HepG2 (cell line): ENCODE results near the gene ABCA2. TPM values are rescaled to one million over a fixed set of nuclear protein-coding genes. Genes with fewer than 3 reads are reported as not detected.

Experiments
- ADNP ChIP-seq: sonication (generic); formaldehyde crosslinking; IDR thresholded peaks from 2 replicates; pipeline ENCODE4 v1.4.0; 2020; ENCODE audit warnings: missing genetic modification reagents
- BATF2 ChIP-seq: sonication (generic); formaldehyde crosslinking; IDR thresholded peaks from 2 replicates; pipeline ENCODE4 v1.8.0; 2022; ENCODE audit warnings: mild to moderate bottlenecking, missing genetic modification reagents, moderate library complexity
- BCL6 ChIP-seq: IDR thresholded peaks from 2 replicates; pipeline ENCODE4 v1.6.1; 2016; ENCODE audit warnings: missing genetic modification reagents, missing compliant biosample characterization
- CEBPG ChIP-seq: IDR thresholded peaks from 2 replicates; pipeline ENCODE4 v1.6.1; 2016
- EEA1 ChIP-seq: sonication (generic); formaldehyde crosslinking; IDR thresholded peaks from 2 replicates; pipeline ENCODE4 v1.5.1; 2020; ENCODE audit warnings: mild to moderate bottlenecking, missing genetic modification reagents, borderline replicate concordance
- FOXA1 ChIP-seq, 2 experiments: fragments of 450-650 bp in 1 of 2; sonication (generic) in 1 of 2; formaldehyde crosslinking in 1 of 2; IDR thresholded peaks; 2 replicates each; pipeline versions ENCODE4 v1.4.0 to v1.6.1; 2016 to 2020; ENCODE audit warnings: missing genetic modification reagents in 1 of 2
- GFI1 ChIP-seq: sonication (generic); formaldehyde crosslinking; IDR thresholded peaks from 2 replicates; pipeline ENCODE4 v1.5.0; 2020; ENCODE audit warnings: missing genetic modification reagents, mild to moderate bottlenecking, borderline replicate concordance
- ISX ChIP-seq: sonication (generic); formaldehyde crosslinking; conservative IDR thresholded peaks from 2 replicates; pipeline ENCODE4 v1.5.0; 2020; ENCODE audit warnings: missing genetic modification reagents
- KAT8 ChIP-seq: IDR thresholded peaks from 2 replicates; pipeline ENCODE4 v1.6.1; 2016; ENCODE audit warnings: missing genetic modification reagents, missing compliant biosample characterization
- PATZ1 ChIP-seq: sonication (generic); formaldehyde crosslinking; IDR thresholded peaks from 2 replicates; pipeline ENCODE4 v1.4.0; 2020; ENCODE audit warnings: missing genetic modification reagents
- PBX3 ChIP-seq: sonication (generic); formaldehyde crosslinking; IDR thresholded peaks from 2 replicates; pipeline ENCODE4 v1.8.1; 2023; ENCODE audit warnings: missing genetic modification reagents, inconsistent platforms, borderline replicate concordance
- PTBP1 ChIP-seq: fragments of 200-400 bp; formaldehyde crosslinking; IDR thresholded peaks from 2 replicates; pipeline ENCODE4 v1.6.1; 2018; ENCODE audit warnings: low read length, low read depth; ENCODE audit not compliant: poor library complexity, severe bottlenecking
- RXRA ChIP-seq: sonication (generic); formaldehyde crosslinking; IDR thresholded peaks from 2 replicates; pipeline ENCODE4 v1.5.1; 2020; ENCODE audit warnings: missing genetic modification reagents
- TBP ChIP-seq: sonication (generic); formaldehyde crosslinking; IDR thresholded peaks from 2 replicates; pipeline ENCODE4 v1.5.0; 2020; ENCODE audit warnings: missing genetic modification reagents
- TEAD3 ChIP-seq: optimal IDR thresholded peaks from 2 replicates; pipeline ENCODE3; 2016; ENCODE audit warnings: borderline replicate concordance
- TRIM22 ChIP-seq: fragments of 450-650 bp; IDR thresholded peaks from 2 replicates; pipeline ENCODE4 v1.6.1; 2017
- TRIM24 ChIP-seq: sonication (generic); formaldehyde crosslinking; IDR thresholded peaks from 2 replicates; pipeline ENCODE4 v1.8.0; 2022; ENCODE audit warnings: mild to moderate bottlenecking, missing genetic modification reagents
- ZFP37 ChIP-seq: sonication (generic); formaldehyde crosslinking; IDR thresholded peaks from 2 replicates; pipeline ENCODE4 v1.4.0; 2020; ENCODE audit warnings: missing genetic modification reagents, borderline replicate concordance
- ZNF12 ChIP-seq: sonication (generic); formaldehyde crosslinking; IDR thresholded peaks from 2 replicates; pipeline ENCODE4 v1.5.0; 2020; ENCODE audit warnings: missing genetic modification reagents
- ZNF317 ChIP-seq: sonication (generic); formaldehyde crosslinking; IDR thresholded peaks from 2 replicates; pipeline ENCODE4 v1.5.0; 2020; ENCODE audit warnings: mild to moderate bottlenecking, missing genetic modification reagents
- ZNF576 ChIP-seq: sonication (generic); formaldehyde crosslinking; IDR thresholded peaks from 2 replicates; pipeline ENCODE4 v1.4.0; 2020; ENCODE audit warnings: mild to moderate bottlenecking, missing genetic modification reagents
- ZNF616 ChIP-seq: sonication (generic); formaldehyde crosslinking; IDR thresholded peaks from 2 replicates; pipeline ENCODE4 v1.5.0; 2020; ENCODE audit warnings: low read depth, mild to moderate bottlenecking, missing genetic modification reagents
- ZNF652 ChIP-seq: IDR thresholded peaks from 2 replicates; pipeline ENCODE4 v1.6.1; 2016; ENCODE audit warnings: low read depth, borderline replicate concordance
- ZNF772 ChIP-seq: sonication (generic); formaldehyde crosslinking; IDR thresholded peaks from 2 replicates; pipeline ENCODE4 v1.5.0; 2020; ENCODE audit warnings: mild to moderate bottlenecking, missing genetic modification reagents
- ZNF788 ChIP-seq: sonication (generic); formaldehyde crosslinking; IDR thresholded peaks from 2 replicates; pipeline ENCODE4 v1.5.0; 2020; ENCODE audit warnings: mild to moderate bottlenecking, missing genetic modification reagents, borderline replicate concordance
- ZSCAN21 ChIP-seq: sonication (generic); formaldehyde crosslinking; IDR thresholded peaks from 2 replicates; pipeline ENCODE4 v1.8.0; 2022; ENCODE audit warnings: mild to moderate bottlenecking, missing genetic modification reagents, moderate library complexity, borderline replicate concordance
- ZZZ3 ChIP-seq: sonication (generic); formaldehyde crosslinking; IDR thresholded peaks from 2 replicates; pipeline ENCODE4 v1.4.0; 2020; ENCODE audit warnings: missing genetic modification reagents, mild to moderate bottlenecking, borderline replicate concordance
- polyA plus RNA-seq, 8 experiments: library from polyadenylated mRNA; depleted of rRNA in 3 of 8; stranded (reverse) in 7 of 8; unstranded in 1 of 8; fragments of >200 nt; fragmentation: Illumina TruSeq in 4 of 8; extraction: Trizol in 4 of 8; gene quantifications; 2 replicates each; pipeline versions ENCODE4 v1.2.1 to v1.2.3, GENCODE V29; 2011 to 2016; ENCODE audit warnings: low read depth in 4 of 8, missing spikeins in 1 of 8, mixed read lengths in 1 of 8; ENCODE audit not compliant: insufficient read depth in 1 of 8
- total RNA-seq, 5 experiments: library from RNA; depleted of rRNA; stranded (reverse); fragments of >200 nt; fragmentation: Illumina TruSeq; extraction: Trizol; gene quantifications; 2 replicates each; pipeline ENCODE4 v1.2.3, GENCODE V29; 2016; ENCODE audit warnings: low read depth in 1 of 5

Gene ABCA2
- total and polyA plus RNA-seq, 2 of the 13 experiments (the other 11 are each of a cell fraction or from before 2014, with no cell fraction given), result 2.9 to 19.2 TPM

- no peak for TF ChIP-seq BCL6 (CRISPR knock-in tag)
- no peak for TF ChIP-seq BATF2
- no peak for TF ChIP-seq EEA1
- TF ChIP-seq ZNF652 (CRISPR knock-in tag), result no peak
- TF ChIP-seq ISX (CRISPR knock-in tag), result no peak
- TF ChIP-seq PTBP1, result no peak
- peak; percentile 35; the same call in 1 of the 2 replicates for TF ChIP-seq ZNF12
- TF ChIP-seq RXRA (CRISPR knock-in tag), result peak; percentile 11; the same call in 1 of the 2 replicates
- no peak for TF ChIP-seq ZZZ3 (CRISPR knock-in tag)
- no peak for TF ChIP-seq TEAD3 (CRISPR knock-in tag)
- TF ChIP-seq ZNF616 (CRISPR knock-in tag), result no peak
- TF ChIP-seq ZNF317 (CRISPR knock-in tag), result no peak
- peak; percentile 56; the same call in 1 of the 2 replicates for TF ChIP-seq TRIM24 (CRISPR knock-in tag)
- TF ChIP-seq CEBPG, result peak; percentile 49
- TF ChIP-seq ZFP37 (CRISPR knock-in tag), result no peak
- no peak for TF ChIP-seq ZNF788 (CRISPR knock-in tag)
- no peak for TF ChIP-seq TRIM22
- no peak for TF ChIP-seq TBP (CRISPR knock-in tag)
- TF ChIP-seq ADNP, result no peak
- TF ChIP-seq KAT8, result no peak
- 0 out of 2 replicates have a peak, but pooled peaks have one; percentile 28 for TF ChIP-seq PATZ1 (CRISPR knock-in tag)
- TF ChIP-seq ZNF576, result no peak
- no peak for TF ChIP-seq FOXA1 (IDR thresholded peaks at IDR 0.05)
- 0 out of 2 replicates have a peak, but pooled peaks have one; percentile 16 for TF ChIP-seq FOXA1 (CRISPR knock-in tag; IDR thresholded peaks at IDR 0.05)
- no peak for TF ChIP-seq ZSCAN21 (CRISPR knock-in tag)
- TF ChIP-seq ZNF772 (CRISPR knock-in tag), result no peak
- TF ChIP-seq PBX3 (CRISPR knock-in tag), result no peak
- TF ChIP-seq GFI1 (CRISPR knock-in tag), result no peak
Observed at GRCh38 chr9:136990242-136990911, 37.7 kb downstream of the ABCA2 start (continued).
